Endodermal cell (in vitro differentiated cells): ENCODE measurements around the gene CST9. TPM values are rescaled to one million over a fixed set of nuclear protein-coding genes. Genes with fewer than 3 reads are reported as not detected.

ENCODE experiments used
- DNase-seq: peaks from one replicate; pipeline ENCODE4 v3.0.0-alpha.2; 2017
- H3K27ac ChIP-seq: 2 replicates; pipeline ENCODE4 v1.5.1; 2013; ENCODE audit warnings: mild to moderate bottlenecking, low read depth, low read length, moderate library complexity
- H3K27me3 ChIP-seq: 2 replicates; pipeline ENCODE4 v1.6.1; 2013; ENCODE audit warnings: mild to moderate bottlenecking, low read length, moderate library complexity; ENCODE audit not compliant: insufficient read depth, control insufficient read depth, poor library complexity, severe bottlenecking
- H3K36me3 ChIP-seq: 2 replicates; pipeline ENCODE4 v1.7.0; 2013; ENCODE audit warnings: mild to moderate bottlenecking, low read length, moderate library complexity; ENCODE audit not compliant: control insufficient read depth, insufficient read depth
- H3K4me1 ChIP-seq: one replicate; pipeline ENCODE4 v1.7.0; 2013; ENCODE audit warnings: low read length; ENCODE audit not compliant: control insufficient read depth, insufficient read depth
- H3K4me3 ChIP-seq: 2 replicates; pipeline ENCODE4 v1.5.1; 2013; ENCODE audit warnings: mild to moderate bottlenecking, low read length, moderate library complexity
- H3K9ac ChIP-seq: 2 replicates; pipeline ENCODE4 v1.6.1; 2013; ENCODE audit warnings: mild to moderate bottlenecking, low read length, moderate library complexity; ENCODE audit not compliant: poor library complexity, severe bottlenecking; ENCODE audit errors: extremely low read depth
- H3K9me3 ChIP-seq: 2 replicates; pipeline ENCODE4 v1.6.1; 2013; ENCODE audit warnings: mild to moderate bottlenecking, low read length, moderate library complexity; ENCODE audit not compliant: control insufficient read depth
- H3K27ac Mint-ChIP-seq: 2 replicates; pipeline ENCODE4 v1.8.0; 2020; ENCODE audit warnings: mixed read lengths
- H3K27me3 Mint-ChIP-seq: 2 replicates; pipeline ENCODE4 v1.8.0; 2021; ENCODE audit warnings: mild to moderate bottlenecking, mixed read lengths; ENCODE audit not compliant: insufficient read depth
- H3K36me3 Mint-ChIP-seq: 2 replicates; pipeline ENCODE4 v1.8.0; 2020; ENCODE audit warnings: low read depth, mixed read lengths
- H3K4me1 Mint-ChIP-seq: 2 replicates; pipeline ENCODE4 v1.8.0; 2020; ENCODE audit warnings: mixed read lengths
- H3K4me3 Mint-ChIP-seq: 2 replicates; pipeline ENCODE4 v1.8.0; 2020; ENCODE audit warnings: mild to moderate bottlenecking, moderate library complexity, mixed read lengths
- H3K9me3 Mint-ChIP-seq: 2 replicates; pipeline ENCODE4 v1.8.0; 2020; ENCODE audit warnings: mild to moderate bottlenecking, mixed read lengths
- CTCF ChIP-seq: fragments of 200-600 bp; sonication (generic); conservative IDR thresholded peaks from 2 replicates; pipeline ENCODE4 v1.5.0; 2021; ENCODE audit warnings: antibody characterized with exemption, mild to moderate bottlenecking
- WGBS, 2 experiments: methylation state at CpG; one replicate each; pipeline versions ENCODE4 v1.1.5 to v1.1.7; 2013; ENCODE audit warnings: missing lambda C conversion rate in 2 of 2, mixed read lengths in 1 of 2; ENCODE audit not compliant: insufficient coverage in 1 of 2, insufficient read length in 1 of 2; 5-methylcytosine and 5-hydroxymethylcytosine counted together
- total RNA-seq, 2 donors: library from RNA; stranded (reverse); fragmentation: NEBNext Ultra II Directional in 1 of 2; extraction: Animal tissue kit (Norgen Biotek cat#: 25700) in 1 of 2; gene quantifications; 2 replicates in 1 of 2; 3 replicates in 1 of 2; pipeline ENCODE4 v1.2.1, GENCODE V29; 2021

CST9 gene
- total RNA-seq, 2 donors from 2014 or later = not detected

GRCh38 chr20:23606652-23607049, 934 bp upstream of the CST9 start:
- H3K27me3 Mint-ChIP-seq = peaks cover 3% of the 10 kb centered on the region
- H3K27ac Mint-ChIP-seq = no peak overlapping the region

DNA sequence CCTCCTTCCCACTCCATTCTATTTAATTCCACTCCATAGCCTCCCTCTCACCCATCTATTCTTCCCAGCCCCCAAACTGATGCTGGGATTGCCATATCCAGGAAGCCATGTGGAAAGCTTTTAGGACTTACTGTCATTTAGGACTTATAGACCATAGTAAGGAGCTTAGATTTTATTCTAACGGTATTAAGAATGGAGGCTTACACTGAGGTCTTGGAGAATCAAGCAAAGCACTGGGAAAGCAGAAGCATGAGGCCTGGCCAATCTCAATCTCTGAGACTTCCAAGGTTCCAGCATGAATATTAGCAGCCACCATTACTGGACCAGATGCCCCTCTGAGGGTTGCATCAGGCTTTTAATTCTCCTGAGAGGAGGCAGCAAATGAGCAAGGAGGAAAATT, 1.4 kb downstream of the CST9 start:
- Mint-ChIP-seq H3K27ac (no peak overlapping the region), H3K36me3 (no peaks in the 10 kb centered on the region), H3K4me1 (peaks cover 3% of the 10 kb centered on the region), H3K4me3 (no peak overlapping the region), H3K9me3 (no peaks in the 10 kb centered on the region), H3K27me3 (peaks cover 3% of the 10 kb centered on the region)
- TF ChIP-seq CTCF = no peak
- Histone ChIP-seq H3K36me3 (no peaks in the 10 kb centered on the region), H3K9ac (no peak overlapping the region), H3K4me3 (no peak overlapping the region), H3K27ac (no peak overlapping the region), H3K9me3 (no peaks in the 10 kb centered on the region), H3K27me3 (no peaks in the 10 kb centered on the region), H3K4me1 (no peaks in the 10 kb centered on the region)
- no peak for DNase-seq
- 95 to 100% methylated on average over 1 of the region's 1 CpG for WGBS, 2 experiments

More at GRCh38 chr20:23606652-23607049, 934 bp upstream of the CST9 start:
- 15 to 18% methylated on average over 8 to 9 of the region's 9 CpGs for WGBS, 2 experiments
- peak; percentile 95 for TF ChIP-seq CTCF
- H3K4me3 ChIP-seq = no peak overlapping the region
- H3K4me1 ChIP-seq = no peaks in the 10 kb centered on the region
- no peak overlapping the region for H3K27ac ChIP-seq
- H3K27me3 ChIP-seq = no peaks in the 10 kb centered on the region
- no peak overlapping the region for H3K9ac ChIP-seq
- H3K9me3 Mint-ChIP-seq = no peaks in the 10 kb centered on the region
- H3K4me1 Mint-ChIP-seq = peaks cover 3% of the 10 kb centered on the region
- H3K36me3 ChIP-seq = no peaks in the 10 kb centered on the region
- DNase-seq = peak; percentile 97
- no peaks in the 10 kb centered on the region for H3K36me3 Mint-ChIP-seq
- no peaks in the 10 kb centered on the region for H3K9me3 ChIP-seq
- H3K4me3 Mint-ChIP-seq = no peak overlapping the region

DNA sequence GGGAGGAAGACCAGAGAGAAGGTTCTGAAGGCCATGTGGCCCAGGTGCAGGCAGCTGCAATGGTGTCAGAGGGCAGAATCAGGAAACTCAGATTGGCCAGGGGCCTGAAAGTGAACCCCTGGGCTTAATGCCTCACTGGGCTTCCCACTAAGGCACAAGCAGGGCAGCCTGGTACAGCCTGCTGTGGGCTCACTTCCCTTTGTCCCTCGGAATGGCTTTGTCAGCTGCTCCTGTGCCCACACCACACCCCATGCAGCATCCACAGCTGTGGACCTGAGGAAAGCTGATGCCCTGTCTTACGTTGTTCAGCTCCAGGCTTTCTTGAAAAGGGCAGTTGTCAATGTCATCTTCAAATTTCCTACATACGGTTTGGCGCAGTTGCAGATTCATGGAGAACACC, 2.4 kb downstream of the CST9 start:
- no peak overlapping the region for H3K4me3 Mint-ChIP-seq
- Histone ChIP-seq H3K27me3 (no peaks in the 10 kb centered on the region), H3K27ac (no peak overlapping the region), H3K4me1 (no peaks in the 10 kb centered on the region), H3K9ac (no peak overlapping the region), H3K9me3 (no peaks in the 10 kb centered on the region), H3K4me3 (no peak overlapping the region), H3K36me3 (no peaks in the 10 kb centered on the region)
- no peak overlapping the region for H3K27ac Mint-ChIP-seq
- WGBS, 2 experiments = 94 to 97% methylated on average over 3 to 4 of the region's 4 CpGs
- no peaks in the 10 kb centered on the region for H3K36me3 Mint-ChIP-seq
- H3K27me3 Mint-ChIP-seq = peaks cover 3% of the 10 kb centered on the region
- no peaks in the 10 kb centered on the region for H3K4me1 Mint-ChIP-seq
- TF ChIP-seq CTCF = no peak
- no peak for DNase-seq
- no peaks in the 10 kb centered on the region for H3K9me3 Mint-ChIP-seq
